K562 (cell line): ENCODE measurements around the gene ACO2. TPM values are rescaled to one million over a fixed set of nuclear protein-coding genes. Genes with fewer than 3 reads are reported as not detected.

ENCODE experiments used
- ATAC-seq: fragments of 200-7000 bp; cut with Tn5 transposase; 3 replicates; pipeline ENCODE4 v1.9.1; 2020; ENCODE audit warnings: moderate library complexity
- BruUV-seq: library from RNA; stranded (reverse); fragments of 400-500 nt; replicated peaks from 2 replicates; lab custom pipeline; 2021; lab: Mats Ljungman, UMichigan
- CTCF ChIA-PET: fragments of 300-600 bp; formaldehyde crosslinking; extraction: SDS; loops from one replicate; lab custom pipeline; 2021; ENCODE audit warnings: low intra/inter-chr PET ratio; lab: Yijun Ruan, JAX
- POLR2A ChIA-PET: fragments of 300-600, 350-650 bp; sonication (Branson Sonifier 250); formaldehyde crosslinking; extraction: SDS; loops from one replicate; lab custom pipeline; 2021; ENCODE audit warnings: antibody characterized with exemption, inconsistent platforms; lab: Yijun Ruan, JAX
- DNase-seq, 4 experiments: peaks; one replicate each; pipeline versions ENCODE4 v3.0.0 to v3.0.0-alpha.2; 2011 to 2018; ENCODE audit warnings: low spot score in 3 of 4, mixed read lengths in 3 of 4; ENCODE audit errors: extremely low read depth in 1 of 4
- FAIRE-seq: peaks from 2 replicates; lab custom pipeline; 2011; peaks lifted over from hg19 to GRCh38; lab: Jason Lieb, UNC
- H2AFZ ChIP-seq: 2 replicates; pipeline ENCODE4 v1.6.0; 2011; ENCODE audit warnings: low read depth, low read length, control low read depth, inconsistent platforms
- H3K27ac ChIP-seq: fragments of 200-600 bp; 3 replicates; pipeline ENCODE4 v1.8.0; 2011; ENCODE audit warnings: low read depth, mild to moderate bottlenecking, control low read depth, inconsistent platforms, low read length, moderate library complexity, mixed read lengths; ENCODE audit errors: extremely low read depth
- H3K27me3 ChIP-seq, 2 experiments: fragments of 300-600 bp in 1 of 2; 2 replicates in 1 of 2; 3 replicates in 1 of 2; pipeline versions ENCODE4 v1.6.0 to v1.8.0; 2011; ENCODE audit warnings: inconsistent platforms in 2 of 2, low read length in 2 of 2, mild to moderate bottlenecking in 1 of 2, mixed read lengths in 1 of 2, moderate library complexity in 1 of 2; ENCODE audit not compliant: control insufficient read depth in 2 of 2, insufficient read depth in 2 of 2
- H3K36me3 ChIP-seq: fragments of 300-600 bp; 3 replicates; pipeline ENCODE4 v1.8.0; 2011; ENCODE audit warnings: mild to moderate bottlenecking, low read length, inconsistent platforms; ENCODE audit not compliant: control insufficient read depth, insufficient read depth
- H3K4me1 ChIP-seq, 2 experiments: fragments of 200-600 bp in 1 of 2; replicated peaks in 1 of 2; 2 replicates in 1 of 2; 3 replicates in 1 of 2; pipeline versions ENCODE4 v1.5.1 to v1.8.0; 2011; ENCODE audit warnings: inconsistent platforms in 2 of 2, low read length in 2 of 2, mild to moderate bottlenecking in 1 of 2, mixed read lengths in 1 of 2, moderate library complexity in 1 of 2; ENCODE audit not compliant: control insufficient read depth in 2 of 2, insufficient read depth in 2 of 2
- H3K4me2 ChIP-seq: 2 replicates; pipeline ENCODE4 v1.6.1; 2011; ENCODE audit warnings: low read length, control low read depth, inconsistent platforms, mixed read lengths; ENCODE audit not compliant: insufficient read depth
- H3K4me3 ChIP-seq: fragments of 200-600 bp; sonication (generic), shearing (Covaris generic); 2 replicates; pipeline ENCODE4 v1.5.1; 2016; ENCODE audit warnings: control low read depth, inconsistent platforms
- H3K79me2 ChIP-seq: fragments of 200-600 bp; 3 replicates; pipeline ENCODE4 v1.8.0; 2011; ENCODE audit warnings: low read length, inconsistent platforms; ENCODE audit not compliant: control insufficient read depth, insufficient read depth
- H3K9ac ChIP-seq, 2 experiments: 2 replicates each; pipeline versions ENCODE4 v1.6.0 to v1.6.1; 2011; ENCODE audit warnings: low read depth in 2 of 2, low read length in 2 of 2, control low read depth in 1 of 2, inconsistent platforms in 1 of 2, mild to moderate bottlenecking in 1 of 2, mixed read lengths in 1 of 2; ENCODE audit not compliant: insufficient read depth in 1 of 2
- H3K9me1 ChIP-seq: one replicate; pipeline ENCODE4 v1.6.0; 2011; ENCODE audit warnings: inconsistent platforms, mild to moderate bottlenecking, low read length, moderate library complexity; ENCODE audit not compliant: control insufficient read depth, insufficient read depth
- H3K9me3 ChIP-seq: replicated peaks from 2 replicates; pipeline ENCODE4 v1.5.1; 2011; ENCODE audit warnings: low read depth, low read length, inconsistent platforms; ENCODE audit not compliant: control insufficient read depth, insufficient read depth
- H4K20me1 ChIP-seq: replicated peaks from 2 replicates; pipeline ENCODE4 v1.6.1; 2011; ENCODE audit warnings: low read length, inconsistent platforms, mixed read lengths; ENCODE audit not compliant: control insufficient read depth, insufficient read depth
- E2F5 ChIP-seq: sonication (generic); formaldehyde crosslinking; IDR thresholded peaks from 2 replicates; pipeline ENCODE4 v1.8.0; 2022; ENCODE audit warnings: mild to moderate bottlenecking, missing genetic modification reagents
- GABPB2 ChIP-seq: fragments of 250-450 bp; sonication (Bioruptor Pico); conservative IDR thresholded peaks from 2 replicates; pipeline ENCODE4 v1.5.1; 2021; ENCODE audit warnings: mild to moderate bottlenecking
- LCOR ChIP-seq: sonication (generic); formaldehyde crosslinking; IDR thresholded peaks from 2 replicates; pipeline ENCODE4 v1.8.0; 2022; ENCODE audit warnings: mild to moderate bottlenecking, missing genetic modification reagents
- MEIS2 ChIP-seq: fragments of 450-650 bp; IDR thresholded peaks from 2 replicates; pipeline ENCODE4 v1.6.1; 2014; ENCODE audit warnings: mild to moderate bottlenecking; ENCODE audit not compliant: partially characterized antibody
- NONO ChIP-seq, 2 experiments: fragments of 200-400 bp in 1 of 2; fragments of 450-650 bp in 1 of 2; formaldehyde crosslinking in 1 of 2; IDR thresholded peaks; 2 replicates each; pipeline ENCODE4 v1.6.1; 2017; ENCODE audit warnings: low read depth in 2 of 2, mild to moderate bottlenecking in 2 of 2, moderate library complexity in 2 of 2, low read length in 1 of 2
- SMAD4 ChIP-seq: fragments of 250-450 bp; sonication (Bioruptor Pico); conservative IDR thresholded peaks from 2 replicates; pipeline ENCODE4 v1.8.0; 2021; ENCODE audit warnings: inconsistent platforms, mild to moderate bottlenecking, moderate library complexity
- THRB ChIP-seq: fragments of 450-650 bp; formaldehyde crosslinking; conservative IDR thresholded peaks from 2 replicates; pipeline ENCODE4 v1.4.0; 2022; ENCODE audit warnings: mild to moderate bottlenecking, missing genetic modification characterization
- WHSC1 ChIP-seq: IDR thresholded peaks from one replicate; pipeline ENCODE4 v1.6.1; 2012; ENCODE audit warnings: low read length, control low read depth, inconsistent platforms
- ZBTB43 ChIP-seq: sonication (generic); formaldehyde crosslinking; IDR thresholded peaks from 2 replicates; pipeline ENCODE4 v1.8.0; 2023; ENCODE audit warnings: mild to moderate bottlenecking, missing genetic modification reagents
- ZNF592 ChIP-seq: fragments of 450-650 bp; IDR thresholded peaks from 2 replicates; pipeline ENCODE4 v1.6.1; 2017; ENCODE audit warnings: antibody characterized with exemption, mild to moderate bottlenecking
- ZNF764 ChIP-seq: fragments of 250-450 bp; sonication (Bioruptor Pico); IDR thresholded peaks from 2 replicates; pipeline ENCODE4 v1.4.0; 2020; ENCODE audit warnings: low read depth, mild to moderate bottlenecking, moderate library complexity
- WGBS: fragments of 100-300 bp; shearing (Covaris generic); methylation state at CpG from one replicate; pipeline ENCODE4 v1.1.6; 2016; ENCODE audit warnings: low coverage, mixed read lengths; ENCODE audit not compliant: insufficient coverage; ENCODE audit errors: missing lambda C conversion rate; 5-methylcytosine and 5-hydroxymethylcytosine counted together
- in situ Hi-C: fragments of 300-500 bp; cut with MboI; formaldehyde crosslinking; loops from 4 replicates; pipeline ENCODE4 v1.15.0; 2018; ENCODE audit warnings: inconsistent platforms, mixed read lengths
- intact Hi-C: fragments of 100-400 bp; cut with micrococcal nuclease; formaldehyde crosslinking; loops from 2 replicates; pipeline ENCODE4 v1.14.2; 2022
- polyA plus RNA-seq, 8 experiments: library from polyadenylated mRNA; depleted of rRNA in 4 of 8; stranded (reverse) in 5 of 8; unstranded in 3 of 8; fragments of >200 nt; fragmentation: Nextera tagmentation in 2 of 8; fragmentation: Illumina TruSeq in 1 of 8; extraction: Ambion mirVana in 2 of 8; extraction: Trizol in 1 of 8; gene quantifications; 2 replicates each; pipeline versions ENCODE4 v1.2.1 to v1.2.3, GENCODE V29; 2011 to 2014; ENCODE audit warnings: inconsistent platforms in 1 of 8, missing spikeins in 1 of 8
- total RNA-seq, 7 experiments: library from RNA; depleted of rRNA in 6 of 7; stranded (reverse); fragments of >200 nt in 6 of 7; fragmentation: Illumina TruSeq in 2 of 7; extraction: Trizol in 2 of 7; gene quantifications; 2 replicates each; pipeline versions ENCODE4 v1.2.1 to v1.2.3, GENCODE V29; 2011 to 2021; ENCODE audit warnings: low replicate concordance in 1 of 7

ACO2 gene
- total and polyA plus RNA-seq, 9 of the 15 experiments (the other 6 are each of a cell fraction or from before 2014, with no cell fraction given), result 16.2 to 119 (median 43.2) TPM

- no peak overlapping the region for H3K27ac ChIP-seq
- no peak for ATAC-seq
- WGBS, result 93% methylated on average over 7 of the region's 7 CpGs
- TF ChIP-seq E2F5 (CRISPR knock-in tag) (no peak), SMAD4 (CRISPR knock-in tag) (no peak), MEIS2 (no peak), GABPB2 (CRISPR knock-in tag) (no peak), ZNF764 (no peak), THRB (CRISPR knock-in tag) (no peak), WHSC1 (no peak), LCOR (CRISPR knock-in tag) (no peak), NONO (IDR thresholded peaks at IDR 0.05; ENCODE audit: low read depth in 2 of 2, low read length in 1 of 2) (no peak), ZNF592 (no peak), ZBTB43 (CRISPR knock-in tag) (no peak)
- TF ChIP-seq, all 486 proteins: peak for 0
- Histone ChIP-seq H3K36me3 (peaks cover 56% of the 10 kb centered on the region), H3K27me3 (no peaks in the 10 kb centered on the region), H3K9me3 (no peaks in the 10 kb centered on the region), H4K20me1 (no peaks in the 10 kb centered on the region; the same call in 1 of the 2 replicates), H3K9ac (no peak overlapping the region), H2AFZ (no peak overlapping the region), H3K4me2 (no peak overlapping the region), H3K4me3 (no peak overlapping the region), H3K9me1 (no peaks in the 10 kb centered on the region), H3K79me2 (peaks cover 28% of the 10 kb centered on the region), H3K4me1 (peaks cover 0 to 5% of the 10 kb centered on the region in 2 experiments; a peak in 2 of 5 replicates)
- in situ Hi-C loops, result no loop called here
- POLR2A ChIA-PET, result interaction anchor here (0.8 kb wide), 2 partner anchors 11 to 43 kb away, joined by 3 read pairs; no protein-coding TSS in a partner anchor
- DNase-seq (no peak), FAIRE-seq (no peak)
- CTCF ChIA-PET, result no interaction called here
- intact Hi-C loops, result no loop called here
- no TSS peak for BruUV-seq
Observed at GRCh38 chr22:41437198-41437597, 31.7 kb upstream of the ACO2 start.
